Measurements from ENCODE around the gene MPDZ.

MPDZ gene

DNA sequence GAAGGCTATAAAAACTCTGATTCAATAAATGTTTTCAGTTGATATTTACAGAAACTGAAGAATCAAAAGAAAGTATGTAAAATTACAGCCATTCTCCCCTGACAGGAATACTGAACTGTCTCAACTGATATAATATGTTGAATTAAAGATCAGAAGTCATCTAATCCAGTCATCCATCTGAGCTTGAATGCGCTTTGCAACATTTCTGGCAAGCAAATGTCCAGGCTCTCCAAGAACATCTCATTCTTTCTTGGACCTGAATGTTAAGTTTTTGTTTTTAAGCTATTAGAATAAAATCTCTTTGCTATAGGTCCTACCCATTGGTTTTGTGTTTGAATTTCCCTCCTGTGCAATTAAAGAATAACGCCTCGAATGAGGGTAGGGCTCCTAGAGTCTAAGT, 120.5 kb downstream of the MPDZ start:
- no peaks in the 10 kb centered on the region for H3K4me1 ChIP-seq (ENCODE audit: control insufficient read depth, insufficient read depth, low read length)
- H3K4me3 ChIP-seq (ENCODE audit: low read depth, low read length) = no peak overlapping the region
- no peak overlapping the region for H3K27ac ChIP-seq (ENCODE audit: extremely low read depth, low read depth, low read length)
- TF ChIP-seq, protein P1, sequence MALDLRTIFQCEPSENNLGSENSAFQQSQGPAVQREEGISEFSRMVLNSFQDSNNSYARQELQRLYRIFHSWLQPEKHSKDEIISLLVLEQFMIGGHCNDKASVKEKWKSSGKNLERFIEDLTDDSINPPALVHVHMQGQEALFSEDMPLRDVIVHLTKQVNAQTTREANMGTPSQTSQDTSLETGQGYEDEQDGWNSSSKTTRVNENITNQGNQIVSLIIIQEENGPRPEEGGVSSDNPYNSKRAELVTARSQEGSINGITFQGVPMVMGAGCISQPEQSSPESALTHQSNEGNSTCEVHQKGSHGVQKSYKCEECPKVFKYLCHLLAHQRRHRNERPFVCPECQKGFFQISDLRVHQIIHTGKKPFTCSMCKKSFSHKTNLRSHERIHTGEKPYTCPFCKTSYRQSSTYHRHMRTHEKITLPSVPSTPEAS (tag by site-specific recombination; IDR thresholded peaks at IDR 0.05) = no peak
- TF ChIP-seq ZNF580 (tag by site-specific recombination; IDR thresholded peaks at IDR 0.05) (no peak), YY2 (tag by site-specific recombination; IDR thresholded peaks at IDR 0.05) (no peak)
- ChIA-PET CTCF (no interaction called here), POLR2A (no interaction called here)
- no peaks in the 10 kb centered on the region for H3K9me3 ChIP-seq (ENCODE audit: control insufficient read depth, insufficient read depth, low read depth, low read length)
- H3K36me3 ChIP-seq (ENCODE audit: control insufficient read depth in 2 of 2, insufficient read depth in 1 of 2, low read length in 2 of 2) = peaks cover 0 to 33% of the 10 kb centered on the region in 2 experiments; a peak in 1 of 3 replicates

DNA sequence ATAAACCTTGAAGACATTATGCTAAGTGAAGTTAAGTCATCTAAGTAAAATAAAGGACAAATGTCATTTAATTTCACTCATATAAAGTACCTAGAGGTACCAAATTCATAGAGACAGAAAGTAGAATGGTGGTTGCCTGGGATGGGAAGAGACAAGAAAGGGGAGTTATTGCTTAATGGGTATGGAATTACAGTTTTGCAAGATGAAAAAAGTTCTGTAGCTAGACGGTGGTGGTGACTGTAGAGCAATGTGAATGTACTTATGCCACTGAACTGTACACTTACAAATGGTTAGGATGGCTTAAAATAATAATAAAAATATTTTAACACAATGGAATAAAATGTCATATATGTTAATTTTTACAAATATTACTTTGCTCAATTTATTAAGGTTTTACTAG, 128.0 kb downstream of the MPDZ start:
- no peak overlapping the region for H3K27ac ChIP-seq (ENCODE audit: extremely low read depth, low read depth, low read length)
- CTCF ChIA-PET = no interaction called here
- H3K9me3 ChIP-seq (ENCODE audit: control insufficient read depth, insufficient read depth, low read depth, low read length) = no peaks in the 10 kb centered on the region
- no peak overlapping the region for H3K4me3 ChIP-seq (ENCODE audit: low read depth, low read length)
- POLR2A ChIA-PET = no interaction called here
- peaks cover 0 to 25% of the 10 kb centered on the region in 2 experiments; a peak in 2 of 3 replicates for H3K36me3 ChIP-seq (ENCODE audit: control insufficient read depth in 2 of 2, insufficient read depth in 1 of 2, low read length in 2 of 2)
- no peaks in the 10 kb centered on the region for H3K4me1 ChIP-seq (ENCODE audit: control insufficient read depth, insufficient read depth, low read length)
- TF ChIP-seq ZNF16 (tag by site-specific recombination; IDR thresholded peaks at IDR 0.05; ENCODE audit: low read depth) (no peak), ZNF626 (tag by site-specific recombination; IDR thresholded peaks at IDR 0.05) (no peak), ZNF335 (tag by site-specific recombination; conservative IDR thresholded peaks at IDR 0.05) (no peak), OVOL3 (tag by site-specific recombination; IDR thresholded peaks at IDR 0.05) (no peak), PRDM6 (tag by site-specific recombination; IDR thresholded peaks at IDR 0.05) (no peak), ZNF670 (tag by site-specific recombination; IDR thresholded peaks at IDR 0.05; ENCODE audit: low read depth) (no peak), ZNF529 (tag by site-specific recombination; IDR thresholded peaks at IDR 0.05; ENCODE audit: insufficient replicate concordance) (no peak), ZFP69B (tag by site-specific recombination; IDR thresholded peaks at IDR 0.05) (no peak), ZNF792 (tag by site-specific recombination; IDR thresholded peaks at IDR 0.05) (no peak), ZBTB48 (tag by site-specific recombination; IDR thresholded peaks at IDR 0.05) (no peak), ZNF530 (tag by site-specific recombination; IDR thresholded peaks at IDR 0.05; ENCODE audit: low read depth) (no peak), ZNF426 (tag by site-specific recombination; IDR thresholded peaks at IDR 0.05) (no peak), ZNF202 (tag by site-specific recombination; IDR thresholded peaks at IDR 0.05; ENCODE audit: borderline replicate concordance) (no peak), ZNF146 (tag by site-specific recombination; IDR thresholded peaks at IDR 0.05) (no peak)
- TF ChIP-seq, protein P2, sequence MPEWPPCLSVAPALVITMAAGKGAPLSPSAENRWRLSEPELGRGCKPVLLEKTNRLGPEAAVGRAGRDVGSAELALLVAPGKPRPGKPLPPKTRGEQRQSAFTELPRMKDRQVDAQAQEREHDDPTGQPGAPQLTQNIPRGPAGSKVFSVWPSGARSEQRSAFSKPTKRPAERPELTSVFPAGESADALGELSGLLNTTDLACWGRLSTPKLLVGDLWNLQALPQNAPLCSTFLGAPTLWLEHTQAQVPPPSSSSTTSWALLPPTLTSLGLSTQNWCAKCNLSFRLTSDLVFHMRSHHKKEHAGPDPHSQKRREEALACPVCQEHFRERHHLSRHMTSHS (tag by site-specific recombination; IDR thresholded peaks at IDR 0.05) = no peak
- TF ChIP-seq, protein P1 (tag by site-specific recombination; IDR thresholded peaks at IDR 0.05) = no peak
- TF ChIP-seq, protein P3, sequence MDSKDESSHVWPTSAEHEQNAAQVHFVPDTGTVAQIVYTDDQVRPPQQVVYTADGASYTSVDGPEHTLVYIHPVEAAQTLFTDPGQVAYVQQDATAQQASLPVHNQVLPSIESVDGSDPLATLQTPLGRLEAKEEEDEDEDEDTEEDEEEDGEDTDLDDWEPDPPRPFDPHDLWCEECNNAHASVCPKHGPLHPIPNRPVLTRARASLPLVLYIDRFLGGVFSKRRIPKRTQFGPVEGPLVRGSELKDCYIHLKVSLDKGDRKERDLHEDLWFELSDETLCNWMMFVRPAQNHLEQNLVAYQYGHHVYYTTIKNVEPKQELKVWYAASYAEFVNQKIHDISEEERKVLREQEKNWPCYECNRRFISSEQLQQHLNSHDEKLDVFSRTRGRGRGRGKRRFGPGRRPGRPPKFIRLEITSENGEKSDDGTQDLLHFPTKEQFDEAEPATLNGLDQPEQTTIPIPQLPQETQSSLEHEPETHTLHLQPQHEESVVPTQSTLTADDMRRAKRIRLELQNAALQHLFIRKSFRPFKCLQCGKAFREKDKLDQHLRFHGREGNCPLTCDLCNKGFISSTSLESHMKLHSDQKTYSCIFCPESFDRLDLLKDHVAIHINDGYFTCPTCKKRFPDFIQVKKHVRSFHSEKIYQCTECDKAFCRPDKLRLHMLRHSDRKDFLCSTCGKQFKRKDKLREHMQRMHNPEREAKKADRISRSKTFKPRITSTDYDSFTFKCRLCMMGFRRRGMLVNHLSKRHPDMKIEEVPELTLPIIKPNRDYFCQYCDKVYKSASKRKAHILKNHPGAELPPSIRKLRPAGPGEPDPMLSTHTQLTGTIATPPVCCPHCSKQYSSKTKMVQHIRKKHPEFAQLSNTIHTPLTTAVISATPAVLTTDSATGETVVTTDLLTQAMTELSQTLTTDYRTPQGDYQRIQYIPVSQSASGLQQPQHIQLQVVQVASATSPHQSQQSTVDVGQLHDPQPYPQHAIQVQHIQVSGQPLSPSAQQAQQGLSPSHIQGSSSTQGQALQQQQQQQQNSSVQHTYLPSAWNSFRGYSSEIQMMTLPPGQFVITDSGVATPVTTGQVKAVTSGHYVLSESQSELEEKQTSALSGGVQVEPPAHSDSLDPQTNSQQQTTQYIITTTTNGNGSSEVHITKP (tag by site-specific recombination; IDR thresholded peaks at IDR 0.05) = no peak
- TF ChIP-seq, protein P4, sequence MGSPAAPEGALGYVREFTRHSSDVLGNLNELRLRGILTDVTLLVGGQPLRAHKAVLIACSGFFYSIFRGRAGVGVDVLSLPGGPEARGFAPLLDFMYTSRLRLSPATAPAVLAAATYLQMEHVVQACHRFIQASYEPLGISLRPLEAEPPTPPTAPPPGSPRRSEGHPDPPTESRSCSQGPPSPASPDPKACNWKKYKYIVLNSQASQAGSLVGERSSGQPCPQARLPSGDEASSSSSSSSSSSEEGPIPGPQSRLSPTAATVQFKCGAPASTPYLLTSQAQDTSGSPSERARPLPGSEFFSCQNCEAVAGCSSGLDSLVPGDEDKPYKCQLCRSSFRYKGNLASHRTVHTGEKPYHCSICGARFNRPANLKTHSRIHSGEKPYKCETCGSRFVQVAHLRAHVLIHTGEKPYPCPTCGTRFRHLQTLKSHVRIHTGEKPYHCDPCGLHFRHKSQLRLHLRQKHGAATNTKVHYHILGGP (tag by site-specific recombination; IDR thresholded peaks at IDR 0.05) = no peak
